Smooth muscle cell (in vitro differentiated cells): Measurements from ENCODE around the gene ZNF70. TPM values are rescaled to one million over a fixed set of nuclear protein-coding genes. Genes with fewer than 3 reads are reported as not detected.

Experiments used
- DNase-seq: peaks from one replicate; lab custom pipeline; 2025; ENCODE audit not compliant: unreplicated experiment; lab: John Stamatoyannopoulos, UW
- H2AFZ ChIP-seq: fragments of 200-600 bp; sonication (generic); 2 replicates; pipeline ENCODE4 v1.6.0; 2016; ENCODE audit warnings: antibody characterized with exemption, low read depth, mild to moderate bottlenecking
- H3F3A ChIP-seq: fragments of 200-600 bp; sonication (generic); 2 replicates; pipeline ENCODE4 v1.6.0; 2017; ENCODE audit warnings: antibody characterized with exemption, low read depth
- H3K27ac ChIP-seq: fragments of 200-600 bp; sonication (generic); 2 replicates; pipeline ENCODE4 v1.5.1; 2016; ENCODE audit warnings: low read depth, mild to moderate bottlenecking
- H3K27me3 ChIP-seq: fragments of 200-600 bp; sonication (generic); 2 replicates; pipeline ENCODE4 v1.6.1; 2016; ENCODE audit warnings: low read depth, mild to moderate bottlenecking
- H3K36me3 ChIP-seq: fragments of 200-600 bp; sonication (generic); 2 replicates; pipeline ENCODE4 v1.5.1; 2016; ENCODE audit warnings: low read depth
- H3K4me1 ChIP-seq: fragments of 200-600 bp; sonication (generic); 2 replicates; pipeline ENCODE4 v1.5.1; 2016; ENCODE audit warnings: low read depth
- H3K4me2 ChIP-seq: fragments of 200-600 bp; sonication (generic); 2 replicates; pipeline ENCODE4 v1.6.0; 2016; ENCODE audit warnings: mild to moderate bottlenecking
- H3K4me3 ChIP-seq: fragments of 200-600 bp; sonication (generic); 2 replicates; pipeline ENCODE4 v1.5.1; 2016; ENCODE audit warnings: mild to moderate bottlenecking
- H3K79me2 ChIP-seq: fragments of 200-600 bp; sonication (generic); 2 replicates; pipeline ENCODE4 v1.6.0; 2016; ENCODE audit warnings: low read depth, mild to moderate bottlenecking
- H3K9ac ChIP-seq: fragments of 200-600 bp; sonication (generic); 2 replicates; pipeline ENCODE4 v1.6.0; 2016; ENCODE audit warnings: low read depth
- H3K9me3 ChIP-seq: fragments of 200-600 bp; sonication (generic); replicated peaks from 2 replicates; pipeline ENCODE4 v1.5.1; 2016; ENCODE audit warnings: low read depth
- H4K20me1 ChIP-seq: fragments of 200-600 bp; sonication (generic); 2 replicates; pipeline ENCODE4 v1.6.0; 2016; ENCODE audit warnings: low read depth
- CTCF ChIP-seq: fragments of 200-600 bp; sonication (generic); IDR thresholded peaks from 2 replicates; pipeline ENCODE4 v1.5.1; 2017; ENCODE audit warnings: borderline replicate concordance, mild to moderate bottlenecking, antibody characterized with exemption; ENCODE audit not compliant: insufficient read depth, poor library complexity, severe bottlenecking
- WGBS: methylation state at CpG from one replicate; pipeline ENCODE4 v1.1.7; 2016; ENCODE audit warnings: low lambda C conversion rate; 5-methylcytosine and 5-hydroxymethylcytosine counted together
- polyA plus RNA-seq: library from polyadenylated mRNA; unstranded; fragments of >200 nt; fragmentation: Nextera tagmentation; extraction: Ambion mirVana; gene quantifications from 2 replicates; pipeline ENCODE4 v1.2.1, GENCODE V29; 2016
- total RNA-seq: library from RNA; depleted of rRNA; stranded (reverse); fragments of >200 nt; gene quantifications from 2 replicates; pipeline ENCODE4 v1.2.3, GENCODE V29; 2014

The ZNF70 gene
- total and polyA plus RNA-seq, 2 experiments from 2014 or later, result 2.4 to 6.9 TPM

DNA sequence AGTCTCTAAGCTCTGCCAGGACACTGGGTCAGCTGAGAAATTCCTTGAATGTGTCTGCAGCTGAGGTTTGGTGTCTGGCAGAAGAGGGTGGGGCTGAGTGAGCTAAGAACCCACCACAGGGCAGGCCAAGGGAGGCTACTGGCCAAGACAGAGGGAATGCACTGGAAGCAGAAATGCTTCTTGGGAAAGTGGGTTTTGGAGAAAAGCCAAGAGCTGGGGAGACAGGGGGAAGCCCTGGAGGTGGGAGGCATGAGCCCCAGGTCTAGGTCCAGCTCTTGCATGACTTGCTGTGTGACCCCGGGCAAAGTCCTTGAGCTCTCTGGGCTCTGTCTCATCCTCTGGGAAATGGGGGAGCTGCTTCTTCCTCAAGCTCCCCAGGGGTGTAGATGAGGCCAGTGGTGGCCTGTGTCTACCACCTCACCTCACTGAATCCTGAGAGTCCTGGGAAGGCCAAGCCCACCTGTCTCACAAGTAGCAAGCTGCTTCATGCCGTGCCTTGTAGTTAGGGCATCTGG lies 24.1 kb upstream of the ZNF70 start:
- Histone ChIP-seq H3K27me3 (no peaks in the 10 kb centered on the region), H2AFZ (no peak overlapping the region), H3F3A (no peaks in the 10 kb centered on the region), H3K79me2 (no peaks in the 10 kb centered on the region), H3K36me3 (no peaks in the 10 kb centered on the region), H3K4me3 (no peak overlapping the region), H3K27ac (no peak overlapping the region), H3K4me2 (peak overlapping the region; percentile 8), H4K20me1 (no peaks in the 10 kb centered on the region), H3K4me1 (peaks cover 8% of the 10 kb centered on the region), H3K9me3 (no peaks in the 10 kb centered on the region), H3K9ac (no peak overlapping the region)
- WGBS, result 100% methylated on average over 2 of the region's 2 CpGs
- no peak for TF ChIP-seq CTCF
- no peak for DNase-seq

GRCh38 chr22:23774114-23774921 lies 23.4 kb upstream of the ZNF70 start:
- Histone ChIP-seq H3K4me1 (peaks cover 8% of the 10 kb centered on the region), H3K9ac (no peak overlapping the region)
- no peak for TF ChIP-seq CTCF

GRCh38 chr22:23773483-23774113 lies 22.7 kb upstream of the ZNF70 start:
- Histone ChIP-seq H3K9ac (no peak overlapping the region), H3K27me3 (no peaks in the 10 kb centered on the region), H3K36me3 (no peaks in the 10 kb centered on the region), H3F3A (no peaks in the 10 kb centered on the region), H2AFZ (no peak overlapping the region), H3K9me3 (no peaks in the 10 kb centered on the region), H3K27ac (no peak overlapping the region), H3K79me2 (no peaks in the 10 kb centered on the region), H3K4me2 (peak overlapping the region; percentile 90), H3K4me1 (peaks cover 8% of the 10 kb centered on the region), H4K20me1 (no peaks in the 10 kb centered on the region), H3K4me3 (peak overlapping the region; percentile 60)
- no peak for TF ChIP-seq CTCF
- WGBS, result 56% methylated on average over 7 of the region's 7 CpGs
- no peak for DNase-seq

More at GRCh38 chr22:23774114-23774921, 23.4 kb upstream of the ZNF70 start:
- Histone ChIP-seq H4K20me1 (no peaks in the 10 kb centered on the region), H3F3A (no peaks in the 10 kb centered on the region), H2AFZ (no peak overlapping the region), H3K4me2 (peak overlapping the region; percentile 8), H3K4me3 (no peak overlapping the region), H3K9me3 (no peaks in the 10 kb centered on the region), H3K27ac (no peak overlapping the region), H3K27me3 (no peaks in the 10 kb centered on the region), H3K79me2 (no peaks in the 10 kb centered on the region), H3K36me3 (no peaks in the 10 kb centered on the region)
- WGBS, result 76% methylated on average over 12 of the region's 12 CpGs
- DNase-seq, result no peak
